Measurements from ENCODE around the gene MS4A3.

- TF ChIP-seq ZBTB7A (IDR thresholded peaks at IDR 0.05; ENCODE audit: borderline replicate concordance, control insufficient read depth, low read depth, low read length), result no peak
- no peak for TF ChIP-seq YY1 (IDR thresholded peaks at IDR 0.05; ENCODE audit: borderline replicate concordance in 1 of 3, control insufficient read depth in 1 of 3, extremely low read depth in 1 of 3, insufficient read depth in 3 of 3, insufficient read length in 1 of 3, insufficient replicate concordance in 2 of 3, low read depth in 1 of 3, low read length in 2 of 3)
- TF ChIP-seq KLF16 (IDR thresholded peaks at IDR 0.05), result no peak
- no peak for TF ChIP-seq ZNF583 (CRISPR knock-in tag; IDR thresholded peaks at IDR 0.05)
- TF ChIP-seq ARID3A (IDR thresholded peaks at IDR 0.05; ENCODE audit: borderline replicate concordance, low read depth, low read length), result no peak
- no peak for TF ChIP-seq SP1 (CRISPR knock-in tag; IDR thresholded peaks at IDR 0.05)
- no peak for TF ChIP-seq SMAD4 (CRISPR knock-in tag; conservative IDR thresholded peaks at IDR 0.05)
- no peak for TF ChIP-seq CTCF (IDR thresholded peaks at IDR 0.05 in 2 of 3, conservative IDR thresholded peaks at IDR 0.05 in 1 of 3; ENCODE audit: insufficient read depth in 2 of 3, low read depth in 1 of 3, low read length in 3 of 3)
- no peak for TF ChIP-seq ZNF184 (CRISPR knock-in tag; IDR thresholded peaks at IDR 0.05)
- TF ChIP-seq HOMEZ (CRISPR knock-in tag; IDR thresholded peaks at IDR 0.05), result no peak
Observed at GRCh38 chr11:60100516-60100915, 44.1 kb downstream of the MS4A3 start.

Measured in K562 (cell line).